22Rv1 (cell line): ENCODE measurements around the gene OR5A1.

ENCODE experiments used
- CTCF ChIP-seq: fragments of 450-650 bp; IDR thresholded peaks from 2 replicates; pipeline ENCODE4 v1.5.1; 2017; ENCODE audit warnings: mild to moderate bottlenecking
- ZFX ChIP-seq: fragments of 450-650 bp; IDR thresholded peaks from 2 replicates; pipeline ENCODE4 v1.6.1; 2017; ENCODE audit warnings: antibody characterized with exemption, borderline replicate concordance

DNA sequence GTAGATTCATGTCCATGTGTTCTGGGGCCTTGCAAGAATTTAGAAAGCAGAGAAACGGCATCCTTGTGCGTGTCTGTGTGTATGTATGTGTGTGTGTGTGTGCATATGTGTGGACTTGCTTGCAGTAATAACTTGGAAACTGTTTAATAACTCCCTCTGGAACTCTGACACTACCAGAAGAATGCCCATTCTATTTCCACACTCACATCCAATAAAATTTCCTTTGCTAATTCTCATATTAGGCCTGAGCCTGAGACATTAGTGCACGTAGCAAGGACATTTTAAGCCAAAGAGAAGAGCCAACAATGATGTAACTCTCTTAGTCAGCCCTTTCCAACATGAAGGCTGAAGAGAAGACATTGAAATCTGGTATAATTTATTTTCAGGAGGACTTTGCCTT, 23.6 kb downstream of the OR5A1 start:
- no peak for TF ChIP-seq CTCF
- TF ChIP-seq ZFX, result no peak
